Osteoblast (primary cell): Measurements from ENCODE around the gene ACE. TPM values are rescaled to one million over a fixed set of nuclear protein-coding genes. Genes with fewer than 3 reads are reported as not detected.

Experiments used
- DNase-seq: peaks from one replicate; pipeline ENCODE4 v3.0.0; 2011; ENCODE audit warnings: low spot score, mixed read lengths; ENCODE audit not compliant: insufficient read length; ENCODE audit errors: missing footprints
- H2AFZ ChIP-seq: 2 replicates; pipeline ENCODE4 v1.6.0; 2011; ENCODE audit warnings: mild to moderate bottlenecking, low read length
- H3K27ac ChIP-seq: 2 replicates; pipeline ENCODE4 v1.5.1; 2011; ENCODE audit warnings: mild to moderate bottlenecking, low read depth, low read length, moderate library complexity
- H3K27me3 ChIP-seq: 2 replicates; pipeline ENCODE4 v1.6.0; 2012; ENCODE audit warnings: mild to moderate bottlenecking, control low read depth, inconsistent platforms, low read length, moderate library complexity; ENCODE audit not compliant: insufficient read depth
- H3K36me3 ChIP-seq: 2 replicates; pipeline ENCODE4 v1.5.1; 2011; ENCODE audit warnings: mild to moderate bottlenecking, low read length, control low read depth, moderate library complexity; ENCODE audit not compliant: insufficient read depth
- H3K4me1 ChIP-seq: 2 replicates; pipeline ENCODE4 v1.5.1; 2011; ENCODE audit warnings: mild to moderate bottlenecking, low read length, control low read depth, moderate library complexity; ENCODE audit not compliant: insufficient read depth
- H3K4me2 ChIP-seq: 2 replicates; pipeline ENCODE4 v1.6.0; 2011; ENCODE audit warnings: mild to moderate bottlenecking, low read length; ENCODE audit not compliant: insufficient read depth
- H3K4me3 ChIP-seq: fragments of 200-600 bp; sonication (generic); 3 replicates; pipeline ENCODE4 v1.5.1; 2012; ENCODE audit warnings: mild to moderate bottlenecking, low read length, inconsistent platforms; ENCODE audit not compliant: insufficient read depth
- H3K79me2 ChIP-seq: 2 replicates; pipeline ENCODE4 v1.6.0; 2012; ENCODE audit warnings: mild to moderate bottlenecking, low read length, control low read depth, inconsistent platforms; ENCODE audit not compliant: insufficient read depth
- H3K9me3 ChIP-seq: 2 replicates; pipeline ENCODE4 v1.5.1; 2011; ENCODE audit warnings: low read depth, low read length, control low read depth
- H4K20me1 ChIP-seq: 2 replicates; pipeline ENCODE4 v1.6.0; 2012; ENCODE audit warnings: mild to moderate bottlenecking, low read length, control low read depth; ENCODE audit not compliant: insufficient read depth
- CTCF ChIP-seq: IDR thresholded peaks from 2 replicates; pipeline ENCODE4 v1.5.1; 2011; ENCODE audit warnings: mild to moderate bottlenecking, low read depth, low read length, moderate library complexity; ENCODE audit errors: extremely low read depth
- total RNA-seq: library from RNA; depleted of rRNA; stranded (reverse); fragments of >200 nt; gene quantifications from 2 replicates; pipeline ENCODE4 v1.2.3, GENCODE V29; 2012

ACE gene
- total RNA-seq, 1 donor, result 10.1 TPM

DNA sequence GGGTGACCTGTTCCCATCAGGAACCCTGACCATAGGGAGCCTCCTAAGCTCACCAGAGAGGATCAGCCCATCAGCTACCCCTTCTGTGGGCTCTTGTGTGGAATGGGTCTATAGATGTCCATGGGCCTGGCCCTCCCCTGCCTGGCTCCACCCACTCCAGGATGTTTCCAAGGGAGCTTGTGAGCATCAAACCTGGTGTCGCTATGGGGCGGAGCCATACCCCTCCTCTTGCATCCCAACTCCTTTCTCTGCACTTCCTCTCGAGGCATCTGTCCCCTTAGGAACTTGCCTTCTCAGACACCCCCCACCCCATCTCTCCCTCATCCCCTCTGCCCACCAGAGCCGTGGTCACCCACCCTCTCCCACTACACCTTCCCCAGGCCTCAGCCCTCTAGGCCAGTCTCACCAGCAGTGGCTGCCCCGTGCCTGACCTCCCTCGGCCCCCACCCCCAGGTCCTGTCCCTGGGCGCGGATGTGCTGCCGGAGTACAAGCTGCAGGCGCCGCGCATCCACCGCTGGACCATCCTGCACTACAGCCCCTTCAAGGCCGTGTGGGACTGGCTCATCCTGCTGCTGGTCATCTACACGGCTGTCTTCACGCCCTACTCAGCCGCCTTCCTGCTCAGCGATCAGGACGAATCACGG, 56.7 kb downstream of the ACE start:
- Histone ChIP-seq H3K36me3 (no peaks in the 10 kb centered on the region), H3K9me3 (no peaks in the 10 kb centered on the region), H3K79me2 (no peaks in the 10 kb centered on the region), H3K4me1 (no peaks in the 10 kb centered on the region), H3K4me3 (no peak overlapping the region), H4K20me1 (no peaks in the 10 kb centered on the region), H3K4me2 (no peak overlapping the region), H3K27ac (no peak overlapping the region), H3K27me3 (peaks cover 17% of the 10 kb centered on the region), H2AFZ (no peak overlapping the region)
- DNase-seq, result peak; percentile 77
- TF ChIP-seq CTCF, result no peak

DNA sequence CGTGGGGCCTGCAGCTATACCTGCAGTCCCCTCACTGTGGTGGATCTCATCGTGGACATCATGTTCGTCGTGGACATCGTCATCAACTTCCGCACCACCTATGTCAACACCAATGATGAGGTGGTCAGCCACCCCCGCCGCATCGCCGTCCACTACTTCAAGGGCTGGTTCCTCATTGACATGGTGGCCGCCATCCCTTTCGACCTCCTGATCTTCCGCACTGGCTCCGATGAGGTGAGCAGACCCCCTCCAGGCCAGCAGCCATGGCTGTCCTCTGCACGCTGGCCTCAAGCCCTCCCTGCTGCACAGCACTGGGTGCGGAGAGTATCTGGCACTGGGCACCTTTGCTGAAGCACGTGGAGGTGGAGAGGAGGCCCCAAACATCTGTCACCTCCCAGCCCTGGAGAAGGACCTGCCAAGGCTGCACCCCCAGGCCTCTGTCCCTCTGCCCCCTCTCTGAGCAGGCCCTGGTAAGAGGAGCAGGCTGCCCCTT, 57.3 kb downstream of the ACE start:
- Histone ChIP-seq H3K36me3 (no peaks in the 10 kb centered on the region), H4K20me1 (no peaks in the 10 kb centered on the region), H3K27ac (no peak overlapping the region), H3K4me1 (no peaks in the 10 kb centered on the region), H2AFZ (no peak overlapping the region), H3K27me3 (peaks cover 22% of the 10 kb centered on the region), H3K4me3 (no peak overlapping the region), H3K79me2 (no peaks in the 10 kb centered on the region), H3K9me3 (no peaks in the 10 kb centered on the region), H3K4me2 (no peak overlapping the region)
- DNase-seq, result peak; percentile 47
- no peak for TF ChIP-seq CTCF

DNA sequence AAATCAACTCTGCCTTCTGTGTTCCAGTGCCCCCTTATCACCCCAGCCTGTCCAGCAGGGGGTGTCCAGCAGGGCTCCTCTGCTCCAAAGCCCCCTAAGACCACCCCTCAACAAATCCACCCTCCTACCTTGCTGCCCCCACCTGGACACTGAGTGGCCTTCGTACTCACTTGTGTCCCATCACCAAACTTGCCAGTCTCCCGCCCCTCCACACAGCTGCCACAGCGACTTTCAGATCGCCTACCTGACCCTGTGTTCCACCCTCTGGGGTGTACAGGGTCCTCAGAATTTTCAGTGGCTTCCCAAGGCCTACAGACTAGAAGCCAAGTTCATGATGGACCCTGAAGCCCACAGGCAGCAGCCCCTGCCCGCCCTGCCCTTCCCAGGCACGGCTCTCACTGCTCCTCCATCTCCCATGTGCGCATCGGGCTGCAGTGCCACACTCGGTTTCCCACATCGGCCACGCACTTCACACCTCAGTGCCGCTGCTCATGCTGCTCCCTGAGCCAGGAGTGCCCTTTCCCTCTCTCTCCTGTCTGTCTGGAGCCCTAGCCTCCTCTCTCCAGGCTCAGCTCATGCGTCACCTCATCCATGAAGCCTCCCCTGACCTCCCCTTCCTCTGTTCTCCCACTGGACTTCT, 58.1 kb downstream of the ACE start:
- Histone ChIP-seq H3K36me3 (no peaks in the 10 kb centered on the region), H3K4me1 (no peaks in the 10 kb centered on the region), H3K4me3 (no peak overlapping the region), H3K4me2 (no peak overlapping the region), H3K27me3 (peaks cover 30% of the 10 kb centered on the region), H3K79me2 (no peaks in the 10 kb centered on the region), H3K9me3 (no peaks in the 10 kb centered on the region), H3K27ac (no peak overlapping the region), H2AFZ (no peak overlapping the region), H4K20me1 (no peaks in the 10 kb centered on the region)
- no peak for TF ChIP-seq CTCF
- DNase-seq, result peak; percentile 58

GRCh38 chr17:63535640-63536039, 58.8 kb downstream of the ACE start:
- H3K4me3 ChIP-seq, result no peak overlapping the region
- H3K4me1 ChIP-seq, result no peaks in the 10 kb centered on the region
- H4K20me1 ChIP-seq, result no peaks in the 10 kb centered on the region
- H3K4me2 ChIP-seq, result no peak overlapping the region
- peaks cover 31% of the 10 kb centered on the region for H3K27me3 ChIP-seq
- no peak overlapping the region for H3K27ac ChIP-seq
- peak; percentile 8 for DNase-seq
- no peaks in the 10 kb centered on the region for H3K36me3 ChIP-seq
- TF ChIP-seq CTCF, result no peak
- no peaks in the 10 kb centered on the region for H3K79me2 ChIP-seq
- H2AFZ ChIP-seq, result no peak overlapping the region
- no peaks in the 10 kb centered on the region for H3K9me3 ChIP-seq
